ENCODE results near the gene PRDM16. TPM values are rescaled to one million over a fixed set of nuclear protein-coding genes. Genes with fewer than 3 reads are reported as not detected.

PRDM16 gene
- total RNA-seq, 2 experiments from 2014 or later, result 0.05 to 0.20 TPM

GRCh38 chr1:3251807-3252428 lies 182.9 kb downstream of the PRDM16 start:
- intact Hi-C loops (cut with micrococcal nuclease), result no loop called here
- Mint-ChIP-seq H3K36me3 (ENCODE audit: low read depth) (no peaks in the 10 kb centered on the region), H3K27me3 (ENCODE audit: low read depth) (peaks cover 12% of the 10 kb centered on the region), H3K4me1 (ENCODE audit: low read depth) (no peaks in the 10 kb centered on the region), H3K9me3 (no peaks in the 10 kb centered on the region), H3K27ac (no peak overlapping the region), H3K4me3 (no peak overlapping the region)
- no peak for DNase-seq
- CTCF ChIA-PET, result no interaction called here

DNA sequence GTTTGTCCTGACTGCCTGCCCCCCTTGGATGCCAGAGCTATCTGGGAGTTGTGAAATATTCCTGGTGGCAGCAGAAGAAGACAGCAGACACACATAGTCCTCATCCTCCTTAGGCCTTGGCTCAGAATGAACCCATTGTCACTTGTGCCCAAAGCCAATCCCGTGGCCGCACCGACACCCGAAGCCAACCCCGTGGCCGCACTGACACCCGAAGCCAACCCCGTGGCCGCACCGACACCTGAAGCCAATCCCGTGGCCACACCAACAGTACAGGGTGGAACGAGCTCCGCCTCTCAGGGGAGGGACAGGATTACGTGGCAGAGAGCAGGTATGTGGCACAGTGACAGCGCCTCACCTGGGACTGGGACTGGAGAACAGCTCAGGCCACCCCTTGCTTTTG lies 186.7 kb downstream of the PRDM16 start:
- H3K9me3 Mint-ChIP-seq, result peaks cover 5% of the 10 kb centered on the region
- intact Hi-C loops (cut with micrococcal nuclease), result no loop called here
- no peaks in the 10 kb centered on the region for H3K4me1 Mint-ChIP-seq (ENCODE audit: low read depth)
- no peak overlapping the region for H3K27ac Mint-ChIP-seq
- DNase-seq, result no peak
- H3K27me3 Mint-ChIP-seq (ENCODE audit: low read depth), result no peaks in the 10 kb centered on the region
- no peak overlapping the region for H3K4me3 Mint-ChIP-seq
- CTCF ChIA-PET, result interaction anchor here (0.5 kb wide), 1 partner anchor 166 kb away, joined by 3 read pairs; no protein-coding TSS in a partner anchor
- no peaks in the 10 kb centered on the region for H3K36me3 Mint-ChIP-seq (ENCODE audit: low read depth)

DNA sequence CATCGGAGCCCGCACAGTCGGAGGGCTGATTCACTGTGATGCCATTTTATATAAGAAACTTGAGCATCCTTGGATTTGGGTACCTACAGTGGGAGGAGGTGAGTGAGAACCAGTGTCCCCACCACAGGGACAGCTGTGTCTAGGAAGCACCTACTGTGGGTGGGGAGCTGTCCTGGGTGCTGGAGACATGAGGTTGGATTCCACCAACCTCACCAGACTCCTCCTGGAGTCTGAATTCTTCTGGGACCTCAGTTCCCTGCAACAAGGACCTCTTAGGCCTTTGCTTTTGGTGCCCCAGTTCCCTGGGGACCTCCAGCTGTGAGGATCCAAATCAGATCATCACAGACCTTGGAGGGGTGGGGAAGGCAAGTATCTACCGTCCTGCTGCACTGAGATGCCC lies 188.8 kb downstream of the PRDM16 start:
- CTCF ChIA-PET, result no interaction called here
- no peaks in the 10 kb centered on the region for H3K36me3 Mint-ChIP-seq (ENCODE audit: low read depth)
- DNase-seq, result no peak

DNA sequence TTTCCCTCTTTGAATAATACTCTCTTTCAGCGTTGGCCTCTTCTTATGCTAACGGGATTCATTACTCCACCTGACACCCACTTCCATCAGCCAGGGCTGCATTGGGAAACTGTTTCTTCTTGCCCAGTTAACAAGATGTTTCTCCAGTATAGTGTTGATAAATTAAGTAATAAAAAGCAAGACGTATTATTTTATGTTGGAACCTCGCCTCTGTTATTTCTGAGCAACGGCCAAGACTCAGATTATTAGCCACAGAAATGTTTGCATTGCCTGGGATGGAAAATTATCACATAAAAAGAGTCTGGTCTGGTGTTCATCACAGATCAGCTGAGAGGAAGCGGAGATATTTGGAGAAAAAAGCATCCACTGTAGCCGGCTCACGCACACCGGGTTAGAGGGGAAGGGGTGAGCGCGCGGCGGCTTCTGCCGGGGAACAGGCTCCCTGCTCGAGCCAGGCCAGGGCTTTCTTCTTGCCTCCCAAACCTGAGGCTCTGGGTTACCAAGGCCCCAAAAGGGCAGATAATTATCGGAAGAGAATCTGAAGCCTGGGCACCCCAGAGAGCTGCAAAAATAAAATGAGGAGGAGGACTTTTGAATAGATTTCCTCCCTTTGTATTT lies 189.5 kb downstream of the PRDM16 start:
- H3K27me3 Mint-ChIP-seq (ENCODE audit: low read depth), result no peaks in the 10 kb centered on the region
- intact Hi-C loops (cut with micrococcal nuclease), result no loop called here
- peaks cover 5% of the 10 kb centered on the region for H3K9me3 Mint-ChIP-seq
- no peaks in the 10 kb centered on the region for H3K36me3 Mint-ChIP-seq (ENCODE audit: low read depth)
- no peaks in the 10 kb centered on the region for H3K4me1 Mint-ChIP-seq (ENCODE audit: low read depth)
- CTCF ChIA-PET, result no interaction called here
- no peak overlapping the region for H3K27ac Mint-ChIP-seq
- H3K4me3 Mint-ChIP-seq, result no peak overlapping the region
- no peak for DNase-seq

More for the DNA sequence above, 188.8 kb downstream of the PRDM16 start:
- H3K27me3 Mint-ChIP-seq (ENCODE audit: low read depth), result no peaks in the 10 kb centered on the region
- intact Hi-C loops (cut with micrococcal nuclease), result no loop called here
- H3K27ac Mint-ChIP-seq, result no peak overlapping the region
- peaks cover 5% of the 10 kb centered on the region for H3K9me3 Mint-ChIP-seq
- no peak overlapping the region for H3K4me3 Mint-ChIP-seq
- no peaks in the 10 kb centered on the region for H3K4me1 Mint-ChIP-seq (ENCODE audit: low read depth)

GRCh38 chr1:3259020-3259419 lies 190.0 kb downstream of the PRDM16 start:
- no peaks in the 10 kb centered on the region for H3K36me3 Mint-ChIP-seq (ENCODE audit: low read depth)
- H3K4me3 Mint-ChIP-seq, result no peak overlapping the region
- H3K27ac Mint-ChIP-seq, result no peak overlapping the region

DNA sequence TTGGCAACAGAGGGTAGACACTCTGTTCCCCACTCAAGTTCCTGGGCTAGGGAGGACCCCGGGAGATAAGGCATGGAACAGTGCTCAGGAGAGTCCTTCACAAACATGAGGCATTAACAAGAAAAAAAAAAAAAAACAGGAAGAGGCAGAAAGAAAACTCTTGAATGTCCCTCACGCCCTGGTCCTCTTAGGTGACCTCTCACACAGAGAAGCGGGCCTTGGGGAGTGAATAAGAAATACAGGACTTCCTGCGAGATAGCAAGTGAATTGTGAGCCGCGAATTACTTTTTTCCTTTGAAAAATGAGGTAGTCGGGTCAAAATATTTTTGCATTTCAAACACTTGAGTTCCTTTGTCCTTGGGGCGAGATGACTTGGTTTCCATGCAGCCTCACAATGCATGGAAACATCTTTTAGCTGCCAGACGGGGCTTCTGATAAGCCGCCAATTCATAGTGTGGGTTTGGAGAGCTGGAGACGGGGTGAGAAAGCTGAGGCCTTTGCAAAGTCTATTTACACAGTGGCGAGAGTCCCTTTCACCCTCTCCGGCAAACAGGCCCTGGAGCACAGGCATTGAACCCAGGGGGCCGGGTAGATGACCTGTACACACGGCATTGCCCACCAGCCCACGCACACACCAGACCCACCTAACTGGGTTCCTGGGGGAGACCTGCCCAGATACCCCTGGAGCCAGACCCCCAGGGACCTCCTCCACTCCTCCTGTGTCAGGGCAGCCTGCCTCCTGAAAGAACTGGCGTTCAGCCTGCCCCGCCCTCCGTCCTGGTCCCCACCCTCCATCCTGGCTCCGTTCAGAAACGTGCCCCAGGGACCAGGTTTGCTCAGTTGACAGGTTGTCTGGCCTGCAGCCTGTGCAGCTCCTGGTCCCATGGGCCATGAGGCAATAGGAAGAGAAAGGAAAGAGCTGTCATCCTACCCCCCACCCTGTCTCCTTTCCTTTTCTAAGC lies 192.3 kb downstream of the PRDM16 start:
- Mint-ChIP-seq H3K9me3 (peaks cover 5% of the 10 kb centered on the region), H3K27me3 (ENCODE audit: low read depth) (no peaks in the 10 kb centered on the region), H3K36me3 (ENCODE audit: low read depth) (no peaks in the 10 kb centered on the region), H3K4me3 (no peak overlapping the region), H3K27ac (no peak overlapping the region), H3K4me1 (ENCODE audit: low read depth) (no peaks in the 10 kb centered on the region)
- intact Hi-C loops (cut with micrococcal nuclease), result no loop called here
- DNase-seq, result no peak
- CTCF ChIA-PET, result no interaction called here

More at GRCh38 chr1:3259020-3259419, 190.0 kb downstream of the PRDM16 start:
- CTCF ChIA-PET, result no interaction called here
- intact Hi-C loops (cut with micrococcal nuclease), result no loop called here
- peaks cover 5% of the 10 kb centered on the region for H3K9me3 Mint-ChIP-seq
- no peak for DNase-seq
- H3K27me3 Mint-ChIP-seq (ENCODE audit: low read depth), result no peaks in the 10 kb centered on the region
- H3K4me1 Mint-ChIP-seq (ENCODE audit: low read depth), result no peaks in the 10 kb centered on the region

DNA sequence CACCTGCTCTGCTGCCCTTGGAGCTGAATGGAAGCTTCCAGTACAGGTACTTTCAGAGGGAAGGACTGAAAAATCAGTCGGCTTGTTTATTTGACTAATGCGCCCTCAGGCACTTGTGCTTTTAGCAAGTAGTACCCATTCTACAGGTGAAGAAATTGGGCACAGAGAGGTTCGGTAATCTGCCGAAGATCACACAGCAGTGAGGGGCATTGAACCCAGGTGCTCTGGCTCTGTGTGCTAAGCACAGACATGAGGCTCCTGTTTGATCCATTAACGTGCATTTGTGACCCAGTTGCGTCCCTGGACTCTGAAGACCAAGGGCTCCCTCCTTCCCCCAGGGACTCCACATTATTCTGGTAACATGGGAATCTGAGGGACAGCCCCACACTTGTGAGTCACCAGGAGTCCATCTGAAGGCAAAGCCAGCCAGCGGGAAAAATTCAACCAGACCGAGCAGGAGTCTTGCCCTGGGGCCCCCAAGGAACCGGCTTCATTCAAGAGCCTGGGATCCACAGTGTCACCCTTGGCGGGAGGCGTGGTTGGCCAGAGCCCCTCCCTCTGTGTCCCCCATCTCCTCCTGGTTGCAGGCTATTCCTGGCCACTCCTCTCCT lies 193.1 kb downstream of the PRDM16 start:
- no peaks in the 10 kb centered on the region for H3K36me3 Mint-ChIP-seq (ENCODE audit: low read depth)
- no peak for DNase-seq
- no peak overlapping the region for H3K27ac Mint-ChIP-seq
- no peaks in the 10 kb centered on the region for H3K4me1 Mint-ChIP-seq (ENCODE audit: low read depth)
- no peaks in the 10 kb centered on the region for H3K27me3 Mint-ChIP-seq (ENCODE audit: low read depth)
- peaks cover 5% of the 10 kb centered on the region for H3K9me3 Mint-ChIP-seq
- no peak overlapping the region for H3K4me3 Mint-ChIP-seq
- CTCF ChIA-PET, result no interaction called here
- intact Hi-C loops (cut with micrococcal nuclease), result no loop called here

- CTCF ChIA-PET, result no interaction called here
These were observed 193.8 kb downstream of the PRDM16 start for GRCh38 chr1:3262681-3263286.

GRCh38 chr1:3263790-3264189 lies 194.8 kb downstream of the PRDM16 start:
- DNase-seq, result no peak
- H3K4me1 Mint-ChIP-seq (ENCODE audit: low read depth), result no peaks in the 10 kb centered on the region

More at GRCh38 chr1:3262681-3263286, 193.8 kb downstream of the PRDM16 start:
- no peak overlapping the region for H3K4me3 Mint-ChIP-seq
- DNase-seq, result no peak
- intact Hi-C loops (cut with micrococcal nuclease), result no loop called here
- no peaks in the 10 kb centered on the region for H3K4me1 Mint-ChIP-seq (ENCODE audit: low read depth)
- H3K36me3 Mint-ChIP-seq (ENCODE audit: low read depth), result no peaks in the 10 kb centered on the region
- no peak overlapping the region for H3K27ac Mint-ChIP-seq
- peaks cover 3% of the 10 kb centered on the region for H3K9me3 Mint-ChIP-seq
- no peaks in the 10 kb centered on the region for H3K27me3 Mint-ChIP-seq (ENCODE audit: low read depth)

GRCh38 chr1:3264456-3264855 lies 195.5 kb downstream of the PRDM16 start:
- CTCF ChIA-PET, result no interaction called here
- Mint-ChIP-seq H3K36me3 (ENCODE audit: low read depth) (no peaks in the 10 kb centered on the region), H3K4me1 (ENCODE audit: low read depth) (no peaks in the 10 kb centered on the region), H3K27ac (no peak overlapping the region), H3K4me3 (no peak overlapping the region), H3K9me3 (peaks cover 3% of the 10 kb centered on the region), H3K27me3 (ENCODE audit: low read depth) (no peaks in the 10 kb centered on the region)
- intact Hi-C loops (cut with micrococcal nuclease), result no loop called here
- no peak for DNase-seq

More at GRCh38 chr1:3263790-3264189, 194.8 kb downstream of the PRDM16 start:
- intact Hi-C loops (cut with micrococcal nuclease), result no loop called here
- CTCF ChIA-PET, result no interaction called here
- peaks cover 3% of the 10 kb centered on the region for H3K9me3 Mint-ChIP-seq
- H3K4me3 Mint-ChIP-seq, result no peak overlapping the region
- no peak overlapping the region for H3K27ac Mint-ChIP-seq
- no peaks in the 10 kb centered on the region for H3K36me3 Mint-ChIP-seq (ENCODE audit: low read depth)
- H3K27me3 Mint-ChIP-seq (ENCODE audit: low read depth), result no peaks in the 10 kb centered on the region

DNA sequence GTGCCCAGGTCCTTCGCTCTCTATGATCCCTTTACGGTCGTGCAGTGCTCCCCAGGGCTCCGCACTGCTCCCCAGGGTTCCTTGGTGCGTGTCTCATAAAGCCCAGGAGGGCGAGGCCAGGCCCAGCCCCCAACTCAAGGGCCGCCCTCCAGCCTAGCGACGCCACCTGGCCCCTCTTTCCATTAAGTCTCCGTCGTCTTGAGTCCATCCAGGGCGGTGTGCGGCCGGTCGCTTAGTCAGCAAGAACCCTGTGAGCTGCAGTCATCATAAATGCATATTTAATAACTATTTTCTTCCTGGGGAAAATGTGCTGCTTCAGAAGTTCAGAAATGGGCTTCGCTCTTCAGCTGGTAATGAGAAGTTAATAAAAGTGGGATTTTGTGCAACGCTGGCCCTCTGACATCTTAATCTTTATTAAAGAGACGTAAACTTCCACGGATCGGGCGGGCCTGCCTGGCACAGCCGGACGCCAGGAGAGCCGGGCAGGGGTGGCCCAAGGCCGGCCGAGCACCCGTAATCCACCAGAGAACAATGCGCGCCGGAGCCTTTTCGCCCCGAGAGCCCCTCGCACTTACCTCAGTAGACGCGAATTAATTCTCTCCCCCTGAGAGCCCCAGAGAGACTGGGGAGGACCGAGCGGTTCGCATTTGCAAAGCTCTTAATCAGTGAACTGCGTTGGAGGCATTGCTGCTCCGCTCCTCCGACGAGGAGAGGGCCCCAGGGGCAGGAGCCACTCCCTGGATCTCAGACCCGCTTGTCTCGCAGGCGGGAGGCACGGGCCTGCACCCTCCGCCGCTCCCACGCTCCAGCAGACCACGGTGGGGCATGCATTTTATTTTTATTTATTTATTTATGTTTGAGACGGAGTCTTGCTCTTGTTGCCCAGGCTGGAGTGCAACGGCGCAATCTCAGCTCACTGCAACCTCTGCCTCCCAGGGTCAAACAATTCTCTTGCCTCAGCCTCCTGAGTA lies 197.1 kb downstream of the PRDM16 start:
- Mint-ChIP-seq H3K4me3 (no peak overlapping the region), H3K9me3 (no peaks in the 10 kb centered on the region), H3K27me3 (ENCODE audit: low read depth) (no peaks in the 10 kb centered on the region), H3K4me1 (ENCODE audit: low read depth) (no peaks in the 10 kb centered on the region), H3K36me3 (ENCODE audit: low read depth) (no peaks in the 10 kb centered on the region), H3K27ac (no peak overlapping the region)
- intact Hi-C loops (cut with micrococcal nuclease), result no loop called here
- DNase-seq, result no peak
- CTCF ChIA-PET, result no interaction called here

Measured in activated naive CD4-positive, alpha-beta T cell treated with anti-CD3 and anti-CD28 coated beads for 36 hours (primary cell).